Kasumi-1 (cell line): ENCODE data around the gene SERINC5.

ENCODE experiments used
- DNase-seq, 2 experiments: peaks; one replicate each; lab custom pipeline; 2025; lab: John Stamatoyannopoulos, UW

SERINC5 gene

GRCh38 chr5:80068246-80068636 is 187.6 kb downstream of the SERINC5 start:
- no peak for DNase-seq

GRCh38 chr5:80067531-80068245 is 188.2 kb downstream of the SERINC5 start:
- peak in 1 of 2 experiments; percentile 1 for DNase-seq

DNA sequence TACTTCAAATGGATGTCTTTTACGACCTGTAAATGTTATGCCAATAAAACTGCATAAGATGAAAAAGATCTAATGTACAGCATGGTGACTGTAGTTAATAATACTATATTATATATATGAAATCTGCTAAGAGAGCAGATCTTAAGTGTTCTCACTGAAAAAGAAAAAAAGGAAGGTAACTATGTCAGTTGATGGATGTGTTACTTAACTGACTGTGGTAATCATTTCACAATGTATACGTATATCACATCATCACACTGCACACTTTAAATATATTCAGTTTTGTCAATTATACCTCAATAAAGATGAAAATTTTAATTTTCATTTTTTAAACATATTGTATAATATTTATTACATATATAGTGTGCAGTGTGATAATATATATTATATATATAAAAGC is 188.8 kb downstream of the SERINC5 start:
- DNase-seq = no peak

GRCh38 chr5:80064124-80064523 is 191.7 kb downstream of the SERINC5 start:
- no peak for DNase-seq
